ENCODE data around the gene RGL3. TPM values are rescaled to one million over a fixed set of nuclear protein-coding genes. Genes with fewer than 3 reads are reported as not detected.

Gene RGL3
- total and polyA plus RNA-seq, 10 of the 15 experiments (the other 5 are each of a cell fraction or from before 2014, with no cell fraction given), result not detected

- TF ChIP-seq PRDM15 (CRISPR knock-in tag; IDR thresholded peaks at IDR 0.05) (no peak), ZBTB11 (CRISPR knock-in tag; IDR thresholded peaks at IDR 0.05) (no peak), SMAD1 (IDR thresholded peaks at IDR 0.05; ENCODE audit: low read depth, partially characterized antibody) (no peak), CTCF (IDR thresholded peaks at IDR 0.05 in 2 of 3, conservative IDR thresholded peaks at IDR 0.05 in 1 of 3; ENCODE audit: control insufficient read depth in 2 of 3, extremely low read depth in 1 of 3, insufficient read depth in 1 of 3, low read depth in 3 of 3, low read length in 3 of 3) (peak in 2 of 3 experiments; percentile 20 to 21; a peak in 2 of 6 replicates), NBN (IDR thresholded peaks at IDR 0.05) (peak; percentile 29; the same call in 1 of the 2 replicates), ASH2L (IDR thresholded peaks at IDR 0.05; ENCODE audit: borderline replicate concordance, low read depth) (no peak), SPI1 (IDR thresholded peaks at IDR 0.05; ENCODE audit: borderline replicate concordance, insufficient read depth, low read depth, low read length) (peak; percentile 32; the same call in 1 of the 2 replicates)
- TF ChIP-seq, protein P1, sequence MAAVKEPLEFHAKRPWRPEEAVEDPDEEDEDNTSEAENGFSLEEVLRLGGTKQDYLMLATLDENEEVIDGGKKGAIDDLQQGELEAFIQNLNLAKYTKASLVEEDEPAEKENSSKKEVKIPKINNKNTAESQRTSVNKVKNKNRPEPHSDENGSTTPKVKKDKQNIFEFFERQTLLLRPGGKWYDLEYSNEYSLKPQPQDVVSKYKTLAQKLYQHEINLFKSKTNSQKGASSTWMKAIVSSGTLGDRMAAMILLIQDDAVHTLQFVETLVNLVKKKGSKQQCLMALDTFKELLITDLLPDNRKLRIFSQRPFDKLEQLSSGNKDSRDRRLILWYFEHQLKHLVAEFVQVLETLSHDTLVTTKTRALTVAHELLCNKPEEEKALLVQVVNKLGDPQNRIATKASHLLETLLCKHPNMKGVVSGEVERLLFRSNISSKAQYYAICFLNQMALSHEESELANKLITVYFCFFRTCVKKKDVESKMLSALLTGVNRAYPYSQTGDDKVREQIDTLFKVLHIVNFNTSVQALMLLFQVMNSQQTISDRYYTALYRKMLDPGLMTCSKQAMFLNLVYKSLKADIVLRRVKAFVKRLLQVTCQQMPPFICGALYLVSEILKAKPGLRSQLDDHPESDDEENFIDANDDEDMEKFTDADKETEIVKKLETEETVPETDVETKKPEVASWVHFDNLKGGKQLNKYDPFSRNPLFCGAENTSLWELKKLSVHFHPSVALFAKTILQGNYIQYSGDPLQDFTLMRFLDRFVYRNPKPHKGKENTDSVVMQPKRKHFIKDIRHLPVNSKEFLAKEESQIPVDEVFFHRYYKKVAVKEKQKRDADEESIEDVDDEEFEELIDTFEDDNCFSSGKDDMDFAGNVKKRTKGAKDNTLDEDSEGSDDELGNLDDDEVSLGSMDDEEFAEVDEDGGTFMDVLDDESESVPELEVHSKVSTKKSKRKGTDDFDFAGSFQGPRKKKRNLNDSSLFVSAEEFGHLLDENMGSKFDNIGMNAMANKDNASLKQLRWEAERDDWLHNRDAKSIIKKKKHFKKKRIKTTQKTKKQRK (IDR thresholded peaks at IDR 0.05; ENCODE audit: low read depth, low read length), result peak; percentile 94
- TF ChIP-seq, protein P2, sequence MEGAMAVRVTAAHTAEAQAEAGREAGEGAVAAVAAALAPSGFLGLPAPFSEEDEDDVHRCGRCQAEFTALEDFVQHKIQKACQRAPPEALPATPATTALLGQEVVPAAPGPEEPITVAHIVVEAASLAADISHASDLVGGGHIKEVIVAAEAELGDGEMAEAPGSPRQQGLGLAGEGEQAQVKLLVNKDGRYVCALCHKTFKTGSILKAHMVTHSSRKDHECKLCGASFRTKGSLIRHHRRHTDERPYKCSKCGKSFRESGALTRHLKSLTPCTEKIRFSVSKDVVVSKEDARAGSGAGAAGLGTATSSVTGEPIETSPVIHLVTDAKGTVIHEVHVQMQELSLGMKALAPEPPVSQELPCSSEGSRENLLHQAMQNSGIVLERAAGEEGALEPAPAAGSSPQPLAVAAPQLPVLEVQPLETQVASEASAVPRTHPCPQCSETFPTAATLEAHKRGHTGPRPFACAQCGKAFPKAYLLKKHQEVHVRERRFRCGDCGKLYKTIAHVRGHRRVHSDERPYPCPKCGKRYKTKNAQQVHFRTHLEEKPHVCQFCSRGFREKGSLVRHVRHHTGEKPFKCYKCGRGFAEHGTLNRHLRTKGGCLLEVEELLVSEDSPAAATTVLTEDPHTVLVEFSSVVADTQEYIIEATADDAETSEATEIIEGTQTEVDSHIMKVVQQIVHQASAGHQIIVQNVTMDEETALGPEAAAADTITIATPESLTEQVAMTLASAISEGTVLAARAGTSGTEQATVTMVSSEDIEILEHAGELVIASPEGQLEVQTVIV (IDR thresholded peaks at IDR 0.05; ENCODE audit: borderline replicate concordance, partially characterized antibody), result peak; percentile 28
Observed at GRCh38 chr19:11346104-11346940, 72.8 kb downstream of the RGL3 start, which contains the start of the genes CCDC159 and TMEM205 (continued).

Measured in GM12878 (cell line).